RCC 7860 (cell line): ENCODE measurements around the gene NHLH1.

Experiments used
- DNase-seq: peaks from one replicate; pipeline ENCODE4 v3.0.0-alpha.2; 2015; ENCODE audit warnings: low spot score
- FAIRE-seq: peaks from 2 replicates; lab custom pipeline; 2012; peaks lifted over from hg19 to GRCh38; lab: Jason Lieb, UNC

NHLH1 gene

DNA sequence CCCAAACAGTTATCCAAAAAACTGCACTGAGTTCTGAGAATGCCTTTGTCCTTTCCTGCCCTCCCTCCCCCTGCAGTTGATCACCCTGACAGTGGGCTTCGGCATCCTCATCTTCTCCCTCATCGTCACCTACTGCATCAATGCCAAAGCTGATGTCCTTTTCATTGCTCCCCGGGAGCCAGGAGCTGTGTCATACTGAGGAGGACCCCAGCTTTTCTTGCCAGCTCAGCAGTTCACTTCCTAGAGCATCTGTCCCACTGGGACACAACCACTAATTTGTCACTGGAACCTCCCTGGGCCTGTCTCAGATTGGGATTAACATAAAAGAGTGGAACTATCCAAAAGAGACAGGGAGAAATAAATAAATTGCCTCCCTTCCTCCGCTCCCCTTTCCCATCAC is 8.8 kb upstream of the NHLH1 start:
- DNase-seq (no peak), FAIRE-seq (no peak)

DNA sequence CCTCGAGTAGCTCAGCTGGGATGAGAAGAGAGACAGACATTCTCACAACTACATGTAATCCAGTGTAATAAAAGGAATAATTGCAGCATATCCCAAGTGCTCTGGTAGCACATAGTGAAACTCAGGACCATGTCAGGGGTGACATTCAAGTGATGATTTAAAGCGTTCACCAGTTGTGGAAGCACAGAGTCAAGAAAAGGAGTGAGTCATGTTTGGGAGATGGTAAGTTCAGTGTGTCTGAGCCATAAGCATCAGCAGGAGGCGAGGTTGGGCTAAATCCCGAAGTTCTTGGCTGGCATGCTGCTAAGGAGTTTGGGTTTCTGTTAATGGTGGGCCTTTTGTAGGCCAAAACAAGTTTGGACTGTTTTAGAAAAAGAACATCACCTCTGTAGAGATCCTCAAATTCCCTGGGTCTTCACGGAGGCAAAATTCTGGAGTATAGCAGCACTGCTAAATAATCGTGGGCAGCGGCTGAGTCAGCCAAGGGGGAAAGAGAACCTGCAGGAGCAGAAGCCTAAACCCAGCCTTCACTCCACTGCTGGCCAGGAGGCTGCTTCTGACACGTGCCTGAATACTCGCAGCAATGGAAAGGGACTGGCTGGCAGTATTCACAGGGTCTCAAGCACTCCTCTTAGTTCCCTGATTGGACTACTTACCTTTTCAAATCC is 7.2 kb upstream of the NHLH1 start:
- no peak for DNase-seq
- no peak for FAIRE-seq

DNA sequence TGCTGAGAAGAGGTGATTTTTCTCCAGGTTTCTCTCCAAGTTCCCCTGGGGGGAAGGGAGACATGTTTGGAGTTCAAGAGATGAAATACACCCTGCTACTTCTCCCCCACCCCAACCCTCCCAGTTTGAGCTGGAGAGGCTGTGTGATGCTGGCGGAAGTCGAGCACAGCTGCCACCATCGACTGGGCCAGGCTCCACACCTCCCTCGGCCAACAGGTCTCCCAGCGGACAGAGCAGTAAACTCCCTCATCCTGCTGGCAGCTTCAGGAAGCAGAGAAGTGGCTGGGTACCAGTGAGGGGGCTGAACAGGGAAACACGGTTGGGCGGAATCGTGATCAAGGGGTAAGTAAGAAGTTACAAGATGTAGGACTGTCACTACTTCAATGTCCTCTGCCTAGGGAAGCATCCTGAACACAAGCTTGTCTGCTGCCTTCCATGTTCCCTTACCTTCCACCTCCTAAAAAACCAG is 6.6 kb upstream of the NHLH1 start:
- DNase-seq (no peak), FAIRE-seq (no peak)

DNA sequence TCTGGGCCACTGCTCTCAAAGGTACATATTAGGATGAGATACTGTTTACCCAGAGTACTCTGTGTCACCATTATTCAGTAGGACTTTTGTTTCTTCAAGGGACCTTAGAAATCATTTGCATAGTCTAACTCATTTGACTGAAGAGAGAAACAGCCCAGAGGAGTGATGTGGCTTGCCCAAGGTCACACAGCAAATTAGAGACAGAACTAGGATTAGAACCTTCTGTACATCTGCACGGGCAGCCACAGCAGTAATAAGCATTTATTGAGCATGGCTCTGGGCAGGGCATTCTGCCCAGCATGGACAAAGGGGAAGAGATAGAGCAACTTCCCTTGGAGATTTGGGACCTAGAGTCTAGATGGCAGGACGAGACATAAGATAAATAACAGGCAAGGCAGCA is 5.7 kb upstream of the NHLH1 start:
- DNase-seq (no peak), FAIRE-seq (no peak)

DNA sequence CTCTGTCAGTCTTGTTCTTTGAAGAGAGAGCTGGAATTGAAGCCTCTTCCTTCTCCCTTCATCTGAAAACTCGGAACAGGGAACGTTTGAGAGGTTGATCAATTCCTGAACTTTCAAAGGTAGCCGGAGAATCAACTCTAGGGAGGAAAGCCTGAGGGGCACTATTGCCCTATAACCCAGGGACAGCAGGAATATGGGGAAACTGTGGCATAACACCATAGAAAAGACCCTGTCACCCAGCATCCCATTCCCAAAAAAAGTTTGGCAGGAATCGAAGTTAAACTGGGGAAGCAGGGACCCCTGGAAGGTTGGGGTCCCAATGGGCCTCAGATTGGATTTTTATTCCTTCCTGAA is 5.1 kb upstream of the NHLH1 start:
- FAIRE-seq (no peak), DNase-seq (no peak)

DNA sequence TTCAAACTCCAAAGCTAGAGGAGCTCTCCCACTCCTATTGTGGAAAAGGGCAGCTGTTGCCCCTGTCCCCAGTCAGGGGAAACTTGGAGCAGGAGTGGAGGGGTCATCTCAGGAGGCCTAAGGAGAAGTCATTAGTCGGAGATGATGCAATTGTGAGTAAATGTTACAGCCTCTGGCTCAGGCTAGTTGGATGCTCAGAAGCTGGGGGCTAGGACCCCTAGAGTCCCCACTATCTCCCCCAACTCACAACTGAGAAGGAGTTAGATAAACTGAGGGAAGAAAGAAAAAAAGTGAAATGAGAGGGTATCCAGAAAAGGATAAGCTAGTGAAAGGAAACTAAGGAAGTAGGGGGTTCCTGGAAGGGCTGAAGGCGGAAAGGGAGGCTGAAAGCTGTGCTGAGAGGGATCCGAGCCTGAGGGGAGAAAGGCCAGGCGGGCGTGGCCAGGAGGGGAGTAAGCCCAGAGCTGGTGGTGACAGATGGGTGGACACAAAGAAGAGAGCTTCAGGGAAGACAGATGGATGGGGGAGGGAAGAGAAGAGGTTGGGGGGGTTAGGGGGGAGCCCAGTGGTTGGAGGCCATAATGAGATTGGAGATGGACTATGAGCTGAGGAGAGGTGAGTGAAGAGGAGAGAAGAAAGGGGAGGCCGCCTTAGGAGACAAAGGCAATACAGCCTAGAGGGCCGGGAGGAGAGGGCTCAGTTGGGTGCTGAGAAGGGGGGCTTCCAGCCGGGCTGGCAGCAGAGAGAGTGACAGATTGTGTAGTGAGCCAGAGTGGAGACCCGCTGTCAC is 4.5 kb upstream of the NHLH1 start:
- no peak for FAIRE-seq
- no peak for DNase-seq

DNA sequence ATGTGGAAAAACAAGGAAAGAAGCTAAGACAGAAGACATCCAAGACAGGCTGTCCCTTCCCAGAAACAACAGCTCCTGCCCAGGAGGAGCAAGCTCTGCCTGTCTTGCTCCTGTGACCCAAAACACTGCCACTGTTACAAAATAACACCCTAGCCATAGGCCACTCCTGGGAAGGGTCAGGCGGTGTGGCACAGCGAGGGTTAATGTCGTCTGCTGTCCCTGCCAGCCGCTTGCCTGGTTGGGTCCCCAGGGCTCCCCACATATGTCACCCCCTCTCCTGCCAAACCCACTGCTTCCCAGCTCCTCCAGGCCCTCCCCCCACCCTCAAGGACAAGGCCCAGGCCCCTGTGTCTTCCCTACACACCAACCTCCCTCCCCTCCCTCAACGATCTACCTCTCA is 3.9 kb upstream of the NHLH1 start:
- FAIRE-seq (no peak), DNase-seq (no peak)

DNA sequence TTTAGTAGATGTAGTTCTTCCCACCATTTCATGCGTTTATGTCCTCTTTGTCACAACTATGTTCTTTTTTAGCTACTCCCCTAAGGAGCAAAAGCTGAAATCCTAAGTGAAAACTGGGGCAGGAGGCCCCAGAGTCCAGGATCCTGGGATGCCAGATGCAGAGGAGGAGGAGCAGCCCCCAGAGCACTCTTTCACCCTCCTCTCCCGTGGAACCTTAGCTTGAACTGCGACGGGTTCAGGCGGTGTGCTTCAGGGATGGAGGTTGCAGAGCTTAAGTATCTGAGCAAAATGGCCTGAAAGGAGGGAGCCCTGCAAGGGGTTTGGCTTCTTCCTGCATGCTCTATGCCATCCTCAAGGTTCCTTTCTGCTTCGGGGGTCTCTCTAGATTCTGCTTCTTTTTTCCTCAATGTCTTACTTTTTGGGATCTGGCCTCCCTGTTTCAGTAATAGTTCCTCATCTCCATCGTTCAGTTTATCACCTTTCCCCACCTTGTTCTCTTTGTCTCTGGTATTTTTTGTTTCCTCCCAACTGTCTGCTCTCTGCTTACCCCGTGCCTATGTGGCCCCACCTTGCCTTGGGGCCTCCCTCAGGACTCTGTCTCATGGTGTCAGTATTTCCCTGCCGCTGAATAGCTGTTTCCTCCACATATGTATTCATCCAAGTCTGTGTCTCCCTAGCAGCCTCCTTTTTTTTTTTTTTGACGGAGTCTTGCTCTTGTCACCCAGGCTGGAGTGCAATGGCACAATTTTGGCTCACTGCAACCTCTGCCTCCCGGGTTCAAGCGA is 2.7 kb upstream of the NHLH1 start:
- DNase-seq = no peak
- no peak for FAIRE-seq

DNA sequence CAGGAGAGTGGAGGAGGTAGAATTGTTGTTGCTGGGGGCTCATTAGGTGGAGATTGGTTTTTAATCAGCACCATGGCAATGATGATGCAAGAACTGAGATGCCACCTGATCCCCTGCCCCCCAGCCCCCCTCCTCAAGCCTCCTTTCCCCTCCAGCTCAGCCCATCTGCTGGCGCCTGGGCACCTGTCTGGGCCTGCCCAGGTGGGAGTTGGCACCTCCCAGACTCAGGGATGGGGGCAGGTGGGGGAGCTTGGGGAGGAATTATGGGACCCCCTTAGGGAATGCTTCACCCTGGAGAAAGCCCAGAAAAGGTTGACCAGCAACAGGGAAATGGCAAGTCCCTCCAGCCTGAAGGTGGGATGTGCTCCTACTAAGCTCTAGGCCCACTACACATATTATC is 1.5 kb upstream of the NHLH1 start:
- DNase-seq (no peak), FAIRE-seq (no peak)

DNA sequence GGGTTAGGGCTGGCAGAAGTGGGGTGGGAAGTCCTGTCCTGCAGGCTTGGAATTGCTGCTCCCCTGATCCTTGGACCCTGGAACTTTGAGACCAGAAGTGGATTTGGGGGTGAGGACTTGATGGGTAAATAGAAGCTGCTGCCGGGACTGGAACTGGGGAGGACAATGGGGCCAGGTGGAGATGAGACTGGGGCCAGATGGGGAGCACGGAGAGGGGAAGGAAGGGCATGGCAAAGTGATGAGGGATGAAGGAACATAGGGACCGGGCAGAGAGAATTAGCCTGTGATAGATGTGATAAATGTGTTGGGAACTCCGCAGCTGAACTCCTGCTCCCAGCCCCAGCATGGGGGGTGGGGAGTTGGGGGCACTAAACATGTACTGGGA is 637 bp downstream of the NHLH1 start:
- no peak for DNase-seq

DNA sequence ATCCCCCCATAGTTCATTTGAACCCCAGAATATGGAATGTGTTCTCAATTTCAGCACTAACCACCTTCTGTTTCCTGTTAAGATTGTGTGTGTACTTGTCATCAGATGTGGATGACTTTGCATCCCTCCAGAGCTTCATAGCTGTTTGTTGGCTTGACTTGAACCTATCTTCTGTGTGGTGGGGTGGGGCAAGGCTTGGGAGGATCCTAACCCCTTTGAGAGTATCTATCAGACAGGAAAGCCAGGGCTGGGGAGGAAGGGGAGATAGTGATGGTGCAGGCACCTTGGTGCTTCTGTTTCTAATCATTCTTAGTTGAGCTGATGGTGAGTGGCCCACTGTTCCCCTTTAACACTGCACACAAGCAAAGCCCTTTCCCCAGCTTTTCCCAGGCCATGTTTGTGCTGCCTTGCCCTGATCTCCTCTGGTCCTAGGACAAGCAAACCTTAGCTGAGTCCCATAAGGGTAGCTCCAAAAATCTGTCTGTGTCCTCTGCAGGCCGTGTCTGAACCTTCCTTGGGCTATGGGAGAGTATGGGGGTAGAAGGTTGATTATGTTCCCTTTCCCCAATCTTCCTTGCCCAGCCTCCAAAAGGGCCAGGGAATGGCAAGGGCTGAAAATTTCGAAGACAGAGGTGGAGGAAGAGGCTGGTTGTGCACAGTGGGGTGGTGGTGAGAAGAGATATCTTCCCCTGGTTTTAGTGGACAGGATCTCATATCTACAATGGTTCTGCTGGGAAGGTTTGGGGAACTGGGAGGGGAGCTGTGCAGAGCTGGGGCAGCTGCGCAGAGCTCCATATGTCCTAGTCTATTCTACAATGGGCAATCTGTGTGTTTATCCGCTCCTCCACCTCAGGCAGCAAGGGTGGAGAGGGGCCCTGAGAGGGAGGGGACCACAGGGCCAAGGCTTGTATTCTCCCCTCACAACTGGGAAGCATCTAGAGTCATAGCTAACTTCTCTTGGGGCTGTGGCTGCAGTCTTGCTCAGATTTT is 1.4 kb downstream of the NHLH1 start:
- DNase-seq (no peak), FAIRE-seq (no peak)

More for the DNA sequence above, 637 bp downstream of the NHLH1 start:
- FAIRE-seq = no peak

DNA sequence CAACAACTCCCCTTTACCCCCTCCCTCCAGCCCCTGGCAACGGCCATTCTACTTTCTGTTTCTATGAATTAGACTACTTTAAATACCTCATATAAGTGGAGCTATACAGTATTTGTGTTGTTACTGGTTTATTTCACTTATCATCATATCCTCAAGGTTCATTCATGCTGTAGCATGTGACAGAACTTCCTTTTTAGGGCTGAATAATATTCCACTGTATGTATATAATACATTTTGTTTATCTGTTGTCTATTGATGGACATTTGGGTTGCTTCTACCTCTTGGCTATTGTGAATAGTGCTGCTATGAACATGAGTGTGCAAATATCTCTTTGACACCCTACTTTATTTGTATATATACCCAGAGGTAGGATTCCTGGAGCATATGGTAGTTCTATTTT is 2.2 kb downstream of the NHLH1 start:
- DNase-seq (no peak), FAIRE-seq (no peak)

DNA sequence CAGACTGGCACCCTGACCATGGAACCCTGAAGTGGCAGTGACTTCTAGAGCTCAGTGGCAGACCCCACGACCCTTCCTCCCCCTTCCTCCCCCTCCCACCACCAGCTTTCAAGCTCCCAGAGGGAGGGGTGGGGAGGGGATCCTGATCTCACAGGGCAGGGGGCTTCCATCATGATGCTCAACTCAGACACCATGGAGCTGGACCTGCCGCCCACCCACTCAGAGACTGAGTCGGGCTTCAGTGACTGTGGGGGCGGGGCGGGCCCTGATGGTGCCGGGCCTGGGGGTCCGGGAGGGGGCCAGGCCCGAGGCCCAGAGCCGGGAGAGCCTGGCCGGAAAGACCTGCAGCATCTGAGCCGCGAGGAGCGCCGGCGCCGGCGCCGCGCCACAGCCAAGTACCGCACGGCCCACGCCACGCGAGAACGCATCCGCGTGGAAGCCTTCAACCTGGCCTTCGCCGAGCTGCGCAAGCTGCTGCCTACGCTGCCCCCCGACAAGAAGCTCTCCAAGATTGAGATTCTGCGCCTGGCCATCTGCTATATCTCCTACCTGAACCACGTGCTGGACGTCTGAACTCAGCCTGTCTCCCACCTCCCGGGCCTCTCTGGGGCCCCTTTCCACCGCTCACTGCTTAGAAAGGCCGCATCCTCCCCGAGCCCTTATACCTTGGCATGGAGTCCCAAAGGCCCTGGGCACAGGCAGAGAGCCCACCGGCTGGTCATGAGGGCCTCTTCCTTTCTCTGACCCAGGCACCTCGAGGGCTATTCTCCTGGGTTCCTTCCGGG is 3.9 kb downstream of the NHLH1 start:
- FAIRE-seq (no peak), DNase-seq (no peak)

DNA sequence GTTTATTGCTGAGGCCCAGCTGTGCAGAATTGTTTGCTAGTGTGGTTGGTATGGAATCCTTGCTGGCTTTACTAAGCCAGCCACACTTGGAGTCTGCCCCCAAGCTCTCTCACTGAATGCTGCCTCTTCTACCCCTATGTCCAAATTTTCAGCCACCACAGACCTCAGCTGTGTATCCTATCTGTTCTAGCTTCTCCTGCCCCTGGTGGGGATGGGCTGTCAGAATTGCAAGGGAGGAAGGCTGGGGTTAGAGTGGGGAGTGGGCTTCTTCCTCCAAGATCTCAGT is 4.4 kb downstream of the NHLH1 start:
- DNase-seq (no peak), FAIRE-seq (no peak)

DNA sequence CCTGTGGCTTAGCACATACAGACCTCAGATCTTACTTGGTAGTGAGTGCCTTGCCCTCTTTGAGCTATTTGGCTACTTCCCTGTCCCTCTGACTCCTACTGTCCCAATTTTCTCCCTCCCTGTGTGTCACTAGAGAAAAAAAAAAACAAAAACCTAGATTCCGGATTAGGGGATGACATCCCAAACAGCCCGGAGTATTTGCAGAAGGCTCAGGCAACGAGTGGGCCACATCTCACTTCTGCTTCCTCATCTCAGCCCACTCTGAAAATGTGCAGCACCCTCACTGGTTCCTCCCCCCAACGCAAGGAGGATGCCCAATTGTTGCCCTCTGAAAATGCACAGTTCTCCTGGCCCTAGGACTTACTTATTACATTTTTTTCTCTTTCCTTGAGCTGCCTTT is 4.9 kb downstream of the NHLH1 start:
- DNase-seq = no peak
- no peak for FAIRE-seq

DNA sequence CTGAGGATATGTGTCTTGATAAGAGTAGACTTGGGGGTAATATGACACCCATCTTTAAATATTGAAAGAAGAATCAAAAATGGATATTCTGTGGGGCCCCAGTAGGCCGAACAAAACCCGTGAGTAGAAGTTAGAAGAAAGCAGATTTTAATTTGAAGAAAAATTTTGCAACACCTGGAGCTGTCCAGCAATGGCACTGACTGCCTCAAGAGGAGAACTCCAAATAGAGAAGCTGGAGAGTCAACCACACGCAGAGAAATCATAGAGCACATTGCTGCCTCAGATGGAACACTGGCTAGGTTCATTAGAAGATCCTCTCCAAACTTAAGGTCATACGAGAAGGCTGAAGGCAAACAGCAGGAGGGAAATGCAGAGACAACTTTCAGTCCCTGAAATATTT is 6.8 kb downstream of the NHLH1 start:
- FAIRE-seq = no peak
- no peak for DNase-seq

DNA sequence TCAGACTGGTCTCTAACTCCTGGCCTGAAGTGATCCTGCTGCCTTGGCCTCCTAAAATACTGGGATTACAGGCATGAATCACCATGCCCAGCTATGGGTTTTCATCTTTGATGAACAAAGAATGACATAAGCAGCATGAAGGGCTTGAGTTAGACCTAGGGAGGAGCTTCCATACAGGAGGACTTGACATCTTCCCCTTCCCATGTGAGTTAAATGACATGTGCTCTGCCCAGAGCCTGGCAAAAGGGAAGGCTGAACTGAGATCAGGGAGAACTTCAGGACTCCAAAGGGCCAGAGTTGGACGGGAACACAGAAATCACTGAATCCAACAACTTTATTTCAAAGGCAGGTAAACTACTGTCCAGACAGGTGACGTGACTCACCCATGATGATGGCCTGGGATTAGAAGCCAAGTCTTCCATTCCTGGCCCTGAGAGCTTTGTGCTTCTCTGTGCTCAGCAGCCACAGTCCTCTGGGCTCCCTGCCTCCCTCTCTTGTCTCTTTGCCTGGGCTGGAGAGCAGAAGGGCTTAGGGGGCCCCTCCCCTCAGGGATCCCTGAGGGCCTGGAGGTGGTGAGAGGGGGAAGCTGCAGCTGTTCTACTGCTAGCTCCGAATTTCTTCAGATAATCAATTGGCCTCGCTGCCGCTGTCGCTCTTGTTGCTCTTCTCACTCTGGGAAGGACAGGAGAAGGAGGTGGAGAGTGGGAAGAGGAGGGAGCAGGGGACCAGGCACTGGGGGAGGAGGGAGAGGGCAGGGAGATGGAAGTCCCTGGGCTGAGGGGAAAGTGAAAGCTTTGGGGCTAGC is 7.6 kb downstream of the NHLH1 start:
- DNase-seq (no peak), FAIRE-seq (no peak)

DNA sequence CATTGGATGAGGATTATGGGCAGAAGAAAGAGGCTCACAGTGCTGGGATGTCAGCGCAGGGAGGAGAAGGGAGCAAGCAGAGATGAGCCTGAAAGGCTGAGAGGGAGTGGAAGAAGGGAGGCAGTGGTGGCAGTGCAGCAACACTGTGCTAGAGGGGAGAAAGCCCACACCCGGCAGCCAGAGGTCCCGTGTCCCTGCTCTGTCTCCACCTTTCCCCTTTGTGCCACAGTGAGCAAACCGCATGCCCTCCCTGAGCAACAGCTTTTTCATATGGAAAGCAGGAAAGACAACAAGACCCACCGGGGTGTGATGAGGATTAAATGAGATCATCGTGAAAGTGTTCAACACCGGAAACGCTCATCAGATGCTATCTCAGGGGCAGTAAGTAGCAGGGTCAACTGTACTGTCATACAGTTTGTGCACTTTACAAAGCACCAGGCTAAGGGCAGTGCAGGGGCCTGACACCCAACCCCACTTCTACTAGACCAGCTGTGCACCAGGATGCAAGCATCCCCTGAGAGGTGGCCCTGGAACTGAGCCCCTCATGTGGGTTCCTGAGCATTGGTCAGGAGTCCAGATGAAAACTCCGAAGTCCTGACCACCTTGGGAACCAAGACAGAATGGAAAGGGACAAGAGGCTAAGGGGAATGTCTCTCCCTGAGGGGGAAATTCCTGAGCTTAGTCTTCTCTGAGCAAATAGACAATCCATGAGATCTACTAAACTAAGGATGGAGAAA is 9.1 kb downstream of the NHLH1 start:
- DNase-seq (peak; percentile 42), FAIRE-seq (no peak)
